Subcutaneous adipose tissue (tissue), 4 donors: Measurements from ENCODE around the gene GDF11. TPM values are rescaled to one million over a fixed set of nuclear protein-coding genes. Genes with fewer than 3 reads are reported as not detected.

Source experiments
- CTCF ChIP-seq: fragments of 450-650 bp; IDR thresholded peaks from one replicate; pipeline ENCODE4 v1.5.1; 2016; ENCODE audit warnings: low read depth, mild to moderate bottlenecking, control low read depth, antibody characterized with exemption, moderate library complexity
- total RNA-seq, 4 donors: library from RNA; depleted of rRNA; stranded (reverse); fragments of >200 nt; gene quantifications; one replicate each; pipeline ENCODE4 v1.1.0, GENCODE V29; 2016

Gene GDF11
- total RNA-seq, 4 donors from 2014 or later: 0.82 to 1.8 (median 1.2) TPM

GRCh38 chr12:55716582-55716957, 26.4 kb upstream of the GDF11 start:
- no peak for TF ChIP-seq CTCF

GRCh38 chr12:55717011-55718007, 25.6 kb upstream of the GDF11 start:
- no peak for TF ChIP-seq CTCF

- no peak for TF ChIP-seq CTCF
These were observed 24.9 kb upstream of the GDF11 start for GRCh38 chr12:55718015-55718414.

- TF ChIP-seq CTCF: no peak
These were observed 24.2 kb upstream of the GDF11 start for GRCh38 chr12:55718624-55719275.

- TF ChIP-seq CTCF: no peak
These were observed 23.6 kb upstream of the GDF11 start for GRCh38 chr12:55719371-55719770.

- TF ChIP-seq CTCF: no peak
These were observed 22.8 kb upstream of the GDF11 start, which contains the start of gene RDH5 for GRCh38 chr12:55720071-55720564. RDH5 (plus strand) TSS chr12:55720393; CDS start chr12:55721185, 792 bp downstream.

GRCh38 chr12:55720894-55721444, 22.0 kb upstream of the GDF11 start:
- no peak for TF ChIP-seq CTCF
